ENCODE results near the gene LTBP4. TPM values are rescaled to one million over a fixed set of nuclear protein-coding genes. Genes with fewer than 3 reads are reported as not detected.

The LTBP4 gene
- total RNA-seq, 2 experiments from 2014 or later = 178 to 182 TPM

DNA sequence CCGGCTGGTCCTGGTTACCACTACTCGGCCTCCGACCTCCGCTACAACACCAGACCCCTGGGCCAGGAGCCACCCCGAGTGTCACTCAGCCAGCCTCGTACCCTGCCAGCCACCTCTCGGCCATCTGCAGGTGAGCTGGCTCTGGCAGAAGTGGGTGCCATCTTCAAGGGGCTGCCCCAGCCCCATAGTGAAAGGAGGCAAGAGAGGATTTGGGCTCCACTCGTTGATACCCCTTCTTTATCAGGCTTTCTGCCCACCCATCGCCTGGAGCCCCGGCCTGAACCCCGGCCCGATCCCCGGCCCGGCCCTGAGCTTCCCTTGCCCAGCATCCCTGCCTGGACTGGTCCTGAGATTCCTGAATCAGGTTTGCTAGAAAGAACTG, 7.1 kb downstream of the LTBP4 start:
- DNase-seq = no peak
- intact Hi-C loops (cut with micrococcal nuclease) = no loop called here
- Mint-ChIP-seq H3K9me3 (no peaks in the 10 kb centered on the region), H3K36me3 (no peaks in the 10 kb centered on the region), H3K4me1 (ENCODE audit: low read depth) (peaks cover 73% of the 10 kb centered on the region), H3K27me3 (no peaks in the 10 kb centered on the region), H3K27ac (no peak overlapping the region), H3K4me3 (peak overlapping the region; percentile 72)
- ChIA-PET CTCF (interaction anchor here (1.1 to 3.1 kb wide), 2 partner anchors 26 to 144 kb away, joined by 4 to 21 read pairs; no protein-coding TSS in a partner anchor), POLR2A (no interaction called here)

DNA sequence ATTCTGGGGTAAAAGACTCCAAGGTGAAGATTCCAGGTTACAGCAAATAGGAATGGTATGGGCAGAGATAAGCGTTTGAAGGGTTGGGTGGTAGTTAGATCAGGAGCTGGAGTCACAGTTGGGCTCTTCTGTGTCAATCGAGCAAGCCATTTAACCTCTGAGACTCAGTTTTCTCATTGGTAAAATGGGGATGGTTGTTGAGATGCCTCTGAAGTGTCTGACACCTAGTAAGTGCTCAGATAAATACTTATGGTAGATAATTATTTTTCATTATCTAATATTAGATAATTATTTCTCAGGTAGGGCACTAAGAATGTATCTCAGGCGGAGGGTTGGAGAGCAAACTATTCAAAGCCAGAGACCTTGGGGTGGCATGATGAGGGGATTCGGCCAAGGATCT, 7.8 kb downstream of the LTBP4 start:
- H3K27ac Mint-ChIP-seq = peak overlapping the region; percentile 84
- ChIA-PET POLR2A (interaction anchor here (1.1 kb wide), 1 partner anchor 9 kb away, joined by 5 read pairs; no protein-coding TSS in a partner anchor), CTCF (interaction anchor here (1.1 to 3.1 kb wide), 2 partner anchors 25 to 145 kb away, joined by 4 to 21 read pairs; no protein-coding TSS in a partner anchor)
- H3K4me1 Mint-ChIP-seq (ENCODE audit: low read depth) = peaks cover 67% of the 10 kb centered on the region
- intact Hi-C loops (cut with micrococcal nuclease) = no loop called here
- no peaks in the 10 kb centered on the region for H3K9me3 Mint-ChIP-seq
- DNase-seq = no peak
- H3K4me3 Mint-ChIP-seq = peak overlapping the region; percentile 72
- no peaks in the 10 kb centered on the region for H3K27me3 Mint-ChIP-seq
- H3K36me3 Mint-ChIP-seq = no peaks in the 10 kb centered on the region

DNA sequence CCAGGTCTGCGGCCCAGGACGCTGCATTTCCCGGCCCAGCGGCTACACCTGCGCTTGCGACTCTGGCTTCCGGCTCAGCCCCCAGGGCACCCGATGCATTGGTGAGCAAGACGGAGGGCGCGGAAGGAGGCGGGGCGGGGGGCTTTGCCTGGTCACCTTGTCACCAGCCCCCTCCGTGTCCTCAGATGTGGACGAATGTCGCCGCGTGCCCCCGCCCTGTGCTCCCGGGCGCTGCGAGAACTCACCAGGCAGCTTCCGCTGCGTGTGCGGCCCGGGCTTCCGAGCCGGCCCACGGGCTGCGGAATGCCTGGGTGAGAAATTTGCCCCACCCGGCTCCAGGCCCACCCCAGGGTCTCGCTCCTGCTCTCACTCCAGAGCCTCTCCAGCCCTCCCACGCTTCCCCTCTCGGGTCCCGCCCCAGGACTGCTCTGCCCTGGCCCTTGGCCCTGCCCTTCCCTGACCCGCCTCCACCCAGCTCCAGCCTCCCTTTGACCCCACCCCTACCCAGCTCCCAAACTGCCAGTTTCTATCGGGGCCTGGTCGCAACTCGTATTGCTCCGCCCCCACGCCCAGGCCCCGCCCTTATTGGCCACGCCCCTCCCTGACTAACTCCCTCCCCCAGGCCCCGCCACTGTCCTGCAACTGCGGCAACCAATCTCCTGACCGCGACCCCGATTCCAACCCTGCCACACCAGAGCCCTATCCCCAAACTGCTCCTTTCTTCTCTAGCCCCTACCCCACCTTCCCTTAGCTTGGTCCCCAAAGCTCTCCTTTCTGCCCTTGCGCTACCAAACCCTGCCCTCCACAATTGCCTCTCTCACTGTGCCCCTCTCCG, 8.6 kb downstream of the LTBP4 start:
- peak; percentile 97 for DNase-seq
- ChIA-PET CTCF (interaction anchor here (1.2 to 3.1 kb wide), 4 partner anchors 10 to 145 kb away, joined by 3 to 21 read pairs (median 6); partner anchors contain the start of gene BLVRB), POLR2A (interaction anchor here (1.1 to 1.2 kb wide), 3 partner anchors 10 to 140 kb away, joined by 3 to 5 read pairs (median 4); partner anchors contain the start of gene ACTMAP)
- Mint-ChIP-seq H3K9me3 (no peaks in the 10 kb centered on the region), H3K4me1 (ENCODE audit: low read depth) (peaks cover 61% of the 10 kb centered on the region), H3K27me3 (no peaks in the 10 kb centered on the region), H3K27ac (peak overlapping the region; percentile 84), H3K4me3 (peak overlapping the region; percentile 72), H3K36me3 (peaks cover 1% of the 10 kb centered on the region)
- intact Hi-C loops (cut with micrococcal nuclease) = loop anchor here (5.0 to 10.0 kb wide), 2 partner anchors 193 to 935 kb away; no protein-coding TSS in a partner anchor

DNA sequence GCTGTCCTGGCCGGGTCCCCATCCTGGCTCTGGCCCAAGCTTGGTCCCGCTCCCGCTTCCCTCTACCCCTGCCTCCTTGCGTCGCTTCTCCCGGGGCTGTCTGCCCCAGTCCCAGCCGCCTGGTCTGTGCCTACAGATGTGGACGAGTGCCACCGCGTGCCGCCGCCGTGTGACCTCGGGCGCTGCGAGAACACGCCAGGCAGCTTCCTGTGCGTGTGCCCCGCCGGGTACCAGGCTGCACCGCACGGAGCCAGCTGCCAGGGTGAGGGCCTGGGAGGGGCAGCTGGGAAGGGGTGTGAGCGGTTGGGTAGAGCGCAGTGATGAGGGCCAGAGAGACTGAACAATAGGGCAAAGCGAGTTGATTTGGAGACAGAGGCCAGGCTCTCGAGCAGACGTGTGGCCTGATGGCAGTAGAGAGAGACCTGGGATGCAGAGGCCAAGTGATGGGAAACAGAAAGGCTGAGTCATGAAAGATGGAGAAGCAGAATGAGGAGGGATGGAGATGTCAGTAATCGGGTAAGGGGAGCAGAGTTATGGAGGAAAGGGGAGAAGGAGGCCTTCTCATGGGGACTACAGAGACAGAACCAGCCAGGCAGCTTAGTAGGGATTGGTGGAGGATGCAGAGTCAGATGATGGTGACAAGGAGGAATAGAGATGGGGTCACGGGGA, 9.4 kb downstream of the LTBP4 start:
- Mint-ChIP-seq H3K36me3 (peaks cover 3% of the 10 kb centered on the region), H3K4me1 (ENCODE audit: low read depth) (peaks cover 62% of the 10 kb centered on the region), H3K27me3 (no peaks in the 10 kb centered on the region), H3K9me3 (no peaks in the 10 kb centered on the region), H3K4me3 (peak overlapping the region; percentile 72), H3K27ac (peak overlapping the region; percentile 84)
- intact Hi-C loops (cut with micrococcal nuclease) = loop anchor here (5.0 to 10.0 kb wide), 2 partner anchors 192 to 934 kb away; no protein-coding TSS in a partner anchor
- ChIA-PET POLR2A (interaction anchor here (1.1 to 1.2 kb wide), 2 partner anchors 14 to 140 kb away, joined by 3 to 4 read pairs; partner anchors contain the start of gene ACTMAP), CTCF (interaction anchor here (1.2 to 3.1 kb wide), 4 partner anchors 11 to 145 kb away, joined by 3 to 21 read pairs (median 6); partner anchors contain the start of gene BLVRB)
- peak; percentile 80 for DNase-seq

DNA sequence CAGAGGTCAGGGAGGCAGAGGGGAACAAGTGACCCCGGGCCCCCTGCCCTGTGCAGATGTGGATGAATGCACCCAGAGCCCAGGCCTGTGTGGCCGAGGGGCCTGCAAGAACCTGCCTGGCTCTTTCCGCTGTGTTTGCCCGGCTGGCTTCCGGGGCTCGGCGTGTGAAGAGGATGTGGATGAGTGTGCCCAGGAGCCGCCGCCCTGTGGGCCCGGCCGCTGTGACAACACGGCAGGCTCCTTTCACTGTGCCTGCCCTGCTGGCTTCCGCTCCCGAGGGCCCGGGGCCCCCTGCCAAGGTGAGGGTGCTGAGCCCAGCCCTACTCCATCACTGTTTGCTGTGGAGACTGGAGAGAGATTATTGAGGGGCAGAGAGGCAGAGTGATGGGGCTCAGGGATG, 9.9 kb downstream of the LTBP4 start:
- Mint-ChIP-seq H3K36me3 (peaks cover 8% of the 10 kb centered on the region), H3K9me3 (no peaks in the 10 kb centered on the region), H3K27me3 (no peaks in the 10 kb centered on the region), H3K4me3 (peak overlapping the region; percentile 72), H3K27ac (peak overlapping the region; percentile 84), H3K4me1 (ENCODE audit: low read depth) (peaks cover 63% of the 10 kb centered on the region)
- POLR2A ChIA-PET = no interaction called here
- intact Hi-C loops (cut with micrococcal nuclease) = loop anchor here (5.0 to 10.0 kb wide), 2 partner anchors 191 to 934 kb away; no protein-coding TSS in a partner anchor
- DNase-seq = peak; percentile 49
- CTCF ChIA-PET = interaction anchor here (1.2 to 3.1 kb wide), 3 partner anchors 11 to 146 kb away, joined by 3 to 21 read pairs (median 8); partner anchors contain the start of gene BLVRB

DNA sequence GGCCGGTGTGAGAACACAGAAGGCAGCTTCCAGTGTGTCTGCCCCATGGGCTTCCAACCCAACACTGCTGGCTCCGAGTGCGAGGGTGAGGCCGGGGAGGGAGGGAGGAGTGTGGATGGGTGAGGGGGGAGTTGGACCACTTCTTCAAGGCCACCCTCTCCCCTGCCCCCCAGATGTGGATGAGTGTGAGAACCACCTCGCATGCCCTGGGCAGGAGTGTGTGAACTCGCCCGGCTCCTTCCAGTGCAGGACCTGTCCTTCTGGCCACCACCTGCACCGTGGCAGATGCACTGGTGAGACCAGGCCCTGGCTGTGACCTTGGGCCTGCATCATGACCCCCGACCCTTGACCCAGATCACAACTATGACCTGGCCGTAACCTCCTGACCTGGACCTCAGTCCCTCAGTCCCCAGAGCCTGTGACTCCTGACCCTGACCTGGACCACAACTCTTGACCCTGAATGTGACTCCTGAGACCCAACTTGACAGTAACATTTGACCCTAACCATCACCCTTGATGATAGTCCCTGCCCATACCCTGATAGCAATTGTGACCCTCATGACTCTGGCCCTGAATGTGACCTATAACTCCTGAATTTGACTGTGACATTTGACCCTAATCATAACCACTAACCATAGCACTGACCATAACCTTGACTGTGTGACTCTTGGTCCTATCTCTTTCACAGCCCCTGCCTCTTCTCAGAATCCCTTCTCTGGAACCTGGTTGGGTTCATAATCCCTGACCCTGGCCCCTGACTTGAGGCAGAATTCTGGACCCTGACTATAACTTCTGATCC, 10.9 kb downstream of the LTBP4 start:
- intact Hi-C loops (cut with micrococcal nuclease) = loop anchor here (5.0 to 10.0 kb wide), 2 partner anchors 190 to 933 kb away; no protein-coding TSS in a partner anchor
- Mint-ChIP-seq H3K36me3 (peaks cover 8% of the 10 kb centered on the region), H3K27ac (peak overlapping the region; percentile 84), H3K9me3 (no peaks in the 10 kb centered on the region), H3K27me3 (no peaks in the 10 kb centered on the region), H3K4me1 (ENCODE audit: low read depth) (peaks cover 60% of the 10 kb centered on the region), H3K4me3 (peak overlapping the region; percentile 72)
- CTCF ChIA-PET = no interaction called here
- DNase-seq = no peak
- POLR2A ChIA-PET = no interaction called here

DNA sequence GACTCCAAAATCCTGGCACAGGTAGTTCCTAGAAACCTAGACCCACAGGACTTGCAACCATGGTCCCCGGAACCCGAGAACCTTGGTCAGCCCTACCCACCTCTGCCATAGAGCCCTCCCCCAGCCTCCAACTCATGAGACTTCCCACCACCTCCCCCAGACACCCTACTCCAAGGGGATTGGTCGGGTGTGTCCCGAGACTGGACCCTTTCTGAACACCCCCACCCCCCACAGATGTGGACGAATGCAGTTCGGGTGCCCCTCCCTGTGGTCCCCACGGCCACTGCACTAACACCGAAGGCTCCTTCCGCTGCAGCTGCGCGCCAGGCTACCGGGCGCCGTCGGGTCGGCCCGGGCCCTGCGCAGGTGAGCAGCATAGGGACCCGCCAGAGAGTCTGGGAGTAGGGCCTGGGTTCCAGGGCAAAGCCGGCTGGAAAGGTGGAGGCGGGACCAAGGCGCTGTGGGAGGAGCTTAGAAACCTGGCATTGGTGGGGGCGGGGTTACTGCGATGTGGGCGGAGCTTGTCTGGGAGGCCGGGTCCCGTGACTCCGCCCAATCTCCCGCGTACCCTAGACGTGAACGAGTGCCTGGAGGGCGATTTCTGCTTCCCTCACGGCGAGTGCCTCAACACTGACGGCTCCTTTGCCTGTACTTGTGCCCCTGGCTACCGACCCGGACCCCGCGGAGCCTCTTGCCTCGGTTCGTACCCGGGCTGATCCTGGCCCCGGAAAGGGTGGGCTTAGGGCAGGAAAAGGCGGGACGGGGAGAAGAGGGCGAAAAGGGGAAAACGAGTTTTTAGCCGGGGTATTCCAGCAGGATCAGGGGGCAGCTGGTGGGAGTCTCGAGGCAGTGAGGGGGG, 11.9 kb downstream of the LTBP4 start:
- H3K4me1 Mint-ChIP-seq (ENCODE audit: low read depth) = peaks cover 56% of the 10 kb centered on the region
- peak overlapping the region; percentile 89 for H3K4me3 Mint-ChIP-seq
- intact Hi-C loops (cut with micrococcal nuclease) = loop anchor here (5.0 to 10.0 kb wide), 2 partner anchors 189 to 932 kb away; no protein-coding TSS in a partner anchor
- H3K9me3 Mint-ChIP-seq = no peaks in the 10 kb centered on the region
- peaks cover 12% of the 10 kb centered on the region for H3K36me3 Mint-ChIP-seq
- CTCF ChIA-PET = interaction anchor here (0.7 to 4.4 kb wide), 3 partner anchors 9 to 104 kb away, joined by 3 to 41 read pairs (median 8); partner anchors contain the start of genes COQ8B and ITPKC
- POLR2A ChIA-PET = interaction anchor here (0.9 to 4.0 kb wide), 3 partner anchors 9 to 165 kb away, joined by 3 to 27 read pairs (median 4); partner anchors contain the start of gene RAB4B
- no peaks in the 10 kb centered on the region for H3K27me3 Mint-ChIP-seq
- H3K27ac Mint-ChIP-seq = peak overlapping the region; percentile 97
- DNase-seq = peak; percentile 90

DNA sequence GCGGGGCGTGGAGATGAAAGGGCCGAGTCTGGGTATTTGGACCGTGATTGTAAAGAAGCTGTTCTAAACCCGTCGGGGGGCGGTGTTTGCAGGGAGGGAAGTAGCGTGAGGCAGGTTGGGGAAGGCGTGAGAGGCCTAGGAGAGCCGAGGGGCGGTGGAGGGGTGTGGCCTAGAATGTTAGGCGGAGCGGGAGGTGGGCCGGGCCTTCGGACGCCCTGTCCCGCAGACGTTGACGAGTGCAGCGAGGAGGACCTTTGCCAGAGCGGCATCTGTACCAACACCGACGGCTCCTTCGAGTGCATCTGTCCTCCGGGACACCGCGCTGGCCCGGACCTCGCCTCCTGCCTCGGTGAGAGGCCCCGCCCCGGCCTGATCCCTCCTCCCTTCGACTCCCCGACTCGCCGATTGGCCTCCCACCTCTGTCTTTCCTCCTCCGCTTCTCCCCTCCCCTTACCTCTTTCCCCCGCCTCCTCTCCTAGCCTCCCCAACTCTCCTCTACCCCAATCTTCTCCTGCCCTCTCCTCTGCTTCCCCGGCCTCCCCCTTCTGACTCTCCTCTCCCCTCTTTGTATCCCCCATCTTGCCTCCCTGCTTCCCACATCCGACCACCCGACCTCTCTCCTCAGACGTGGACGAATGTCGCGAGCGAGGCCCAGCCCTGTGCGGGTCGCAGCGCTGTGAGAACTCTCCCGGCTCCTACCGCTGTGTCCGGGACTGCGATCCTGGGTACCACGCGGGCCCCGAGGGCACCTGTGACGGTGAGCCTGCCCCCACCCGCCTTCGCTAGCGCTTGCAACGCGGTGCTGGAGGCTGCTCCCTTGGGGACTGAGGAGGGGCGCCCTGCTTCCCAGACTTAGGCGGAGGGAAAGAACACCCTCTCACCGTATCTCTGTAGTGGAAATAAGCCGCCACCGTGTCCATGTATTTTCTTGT, 12.8 kb downstream of the LTBP4 start:
- POLR2A ChIA-PET = interaction anchor here (0.9 to 4.0 kb wide), 3 partner anchors 10 to 164 kb away, joined by 3 to 27 read pairs (median 4); partner anchors contain the start of gene RAB4B
- H3K9me3 Mint-ChIP-seq = no peaks in the 10 kb centered on the region
- peak overlapping the region; percentile 89 for H3K4me3 Mint-ChIP-seq
- H3K27ac Mint-ChIP-seq = peak overlapping the region; percentile 97
- peaks cover 52% of the 10 kb centered on the region for H3K4me1 Mint-ChIP-seq (ENCODE audit: low read depth)
- H3K36me3 Mint-ChIP-seq = peaks cover 12% of the 10 kb centered on the region
- CTCF ChIA-PET = interaction anchor here (0.7 to 4.4 kb wide), 5 partner anchors 8 to 103 kb away, joined by 3 to 41 read pairs (median 8); partner anchors contain the start of genes COQ8B and ITPKC
- no peaks in the 10 kb centered on the region for H3K27me3 Mint-ChIP-seq
- intact Hi-C loops (cut with micrococcal nuclease) = loop anchor here (2.0 to 10.0 kb wide), 6 partner anchors 15 to 931 kb away; partner anchors contain the start of gene RAB4B
- DNase-seq = peak; percentile 93

DNA sequence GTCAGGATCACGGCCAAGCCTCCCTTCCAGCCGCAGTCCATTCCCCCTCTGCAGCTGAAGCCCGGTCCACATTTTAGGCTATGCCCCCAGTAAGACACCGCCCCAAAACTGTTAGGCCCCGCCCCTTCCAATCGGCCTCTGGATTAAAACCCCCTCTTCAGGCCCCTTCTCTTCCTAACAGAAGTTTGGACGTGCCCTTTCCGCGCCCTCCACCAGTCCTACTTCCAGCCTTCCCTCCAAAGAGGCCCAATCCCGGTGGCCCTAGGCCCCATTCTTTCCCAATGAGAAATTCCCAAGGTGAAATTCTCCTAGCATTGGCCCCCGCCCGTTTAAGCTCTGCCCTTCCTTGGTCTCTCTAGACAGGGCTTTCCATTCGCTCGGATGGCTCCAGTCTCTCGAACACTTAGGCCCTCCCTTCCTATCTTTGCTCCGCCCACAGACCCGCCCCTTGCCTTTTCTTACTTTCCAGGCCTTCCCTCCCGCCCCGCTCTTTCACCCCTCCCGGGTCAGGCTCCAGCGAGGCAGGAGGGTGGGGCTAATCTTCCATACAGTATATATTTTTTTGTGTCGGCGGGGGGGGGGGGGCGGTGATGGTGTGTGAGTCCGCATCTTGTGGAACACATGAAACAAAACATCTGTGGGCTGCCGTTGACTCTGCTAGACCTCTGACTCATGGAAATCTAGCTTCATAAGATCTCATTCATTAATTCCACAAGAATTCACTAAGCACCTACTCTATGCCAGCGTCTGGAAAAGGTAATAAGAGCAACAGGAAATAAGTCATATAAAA, 13.6 kb downstream of the LTBP4 start:
- peak; percentile 98 for DNase-seq
- Mint-ChIP-seq H3K36me3 (peaks cover 19% of the 10 kb centered on the region), H3K4me3 (peak overlapping the region; percentile 89), H3K4me1 (ENCODE audit: low read depth) (peaks cover 54% of the 10 kb centered on the region), H3K27me3 (no peaks in the 10 kb centered on the region), H3K9me3 (no peaks in the 10 kb centered on the region), H3K27ac (peak overlapping the region; percentile 97)
- ChIA-PET POLR2A (interaction anchor here (0.6 to 4.0 kb wide), 4 partner anchors 9 to 163 kb away, joined by 3 to 27 read pairs (median 4); no protein-coding TSS in a partner anchor), CTCF (interaction anchor here (0.7 to 4.4 kb wide), 5 partner anchors 9 to 150 kb away, joined by 3 to 41 read pairs (median 5); no protein-coding TSS in a partner anchor)
- intact Hi-C loops (cut with micrococcal nuclease) = loop anchor here (1.0 to 10.0 kb wide), 8 partner anchors 10 to 930 kb away; partner anchors contain the start of gene RAB4B

Data from activated CD4-positive, alpha-beta memory T cell treated with anti-CD3 and anti-CD28 coated beads for 36 hours (primary cell).